Ureter (tissue), 1 donor: ENCODE data around the gene PRC1. TPM values are rescaled to one million over a fixed set of nuclear protein-coding genes. Genes with fewer than 3 reads are reported as not detected.
A peak's percentile ranks its signal among the peaks of the same experiment; 100 is the strongest.

Source experiments
- DNase-seq: peaks from one replicate; pipeline ENCODE4 v3.0.0-alpha.2; 2020; ENCODE audit warnings: low spot score
- total RNA-seq: library from RNA; stranded (reverse); gene quantifications from one replicate; pipeline ENCODE4 v1.2.4, GENCODE V29; 2023
- donor health status: DM: yes; HTN: yes; CAD: no.

PRC1 gene
- total RNA-seq, 1 donor from 2014 or later = 7.8 TPM

DNA sequence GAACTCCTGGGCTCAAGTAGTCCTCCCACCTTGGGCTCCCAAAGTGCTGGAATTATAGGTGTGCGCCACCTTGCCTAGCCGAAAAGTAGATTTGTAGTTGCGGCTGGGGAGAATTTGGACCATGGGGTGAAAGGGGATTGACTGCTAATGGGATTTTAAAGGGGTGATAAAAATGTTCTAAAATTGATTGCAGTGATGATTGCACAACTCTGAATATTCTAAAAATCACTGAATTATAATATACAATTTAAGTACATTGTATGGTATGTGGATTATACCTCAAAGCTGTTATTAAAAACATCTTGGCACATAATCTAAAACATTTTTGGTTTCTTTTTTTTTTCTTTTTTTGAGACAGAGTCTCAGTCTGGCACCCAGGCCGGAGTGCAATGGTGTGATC is 3.9 kb downstream of the PRC1 start:
- DNase-seq = no peak

DNA sequence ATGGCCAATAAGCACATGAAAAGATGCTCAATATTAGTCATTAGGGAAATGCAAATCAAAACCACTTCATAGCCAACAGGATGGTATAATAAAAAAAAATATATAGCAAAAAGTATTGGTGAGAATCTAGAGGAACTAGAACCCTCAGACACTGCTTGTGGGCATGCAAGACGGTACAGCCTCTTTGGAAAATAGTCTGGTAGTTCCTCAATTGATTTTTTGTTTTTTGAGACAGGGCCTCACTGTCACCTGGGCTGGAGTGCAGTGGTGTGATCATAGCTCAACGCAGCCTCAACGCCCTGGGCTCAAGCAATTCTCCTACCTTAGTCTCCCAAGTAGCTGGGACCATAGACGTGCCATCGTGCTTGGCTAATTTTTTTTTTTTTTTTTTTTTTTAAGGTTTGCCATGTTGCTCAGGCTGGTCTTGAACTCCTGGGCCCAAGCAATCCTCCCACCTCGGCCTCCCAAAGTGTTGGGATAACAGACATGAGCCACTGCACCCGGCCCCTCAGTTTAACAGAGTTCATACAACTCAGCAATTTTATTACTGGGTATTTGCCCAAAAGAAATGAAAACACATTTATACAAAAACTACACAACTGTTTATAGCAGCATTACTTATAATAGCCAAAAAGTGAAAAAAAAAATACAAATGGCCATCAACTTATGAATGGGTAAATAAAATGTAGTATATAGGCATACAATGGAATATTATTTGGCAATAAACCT is 5.1 kb downstream of the PRC1 start:
- no peak for DNase-seq

DNA sequence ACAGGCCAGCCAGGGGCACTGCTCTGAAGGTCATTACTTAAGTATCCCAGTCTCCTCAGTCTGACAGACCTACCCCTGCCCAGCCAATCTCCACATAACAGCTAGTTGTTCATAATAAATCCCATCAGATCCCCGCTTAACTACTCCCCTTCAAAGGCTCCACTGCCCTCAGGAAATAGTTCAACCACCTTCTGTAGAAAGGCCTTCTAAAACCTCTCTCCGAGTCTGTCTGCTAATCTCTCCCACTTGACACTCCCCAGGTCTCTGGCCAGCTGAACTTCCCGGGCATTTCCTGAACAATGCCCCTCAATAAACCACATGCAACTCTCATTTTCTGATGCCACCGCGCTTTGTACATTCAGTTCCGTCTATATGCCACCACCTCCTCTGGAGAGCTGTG is 6.0 kb downstream of the PRC1 start:
- no peak for DNase-seq

DNA sequence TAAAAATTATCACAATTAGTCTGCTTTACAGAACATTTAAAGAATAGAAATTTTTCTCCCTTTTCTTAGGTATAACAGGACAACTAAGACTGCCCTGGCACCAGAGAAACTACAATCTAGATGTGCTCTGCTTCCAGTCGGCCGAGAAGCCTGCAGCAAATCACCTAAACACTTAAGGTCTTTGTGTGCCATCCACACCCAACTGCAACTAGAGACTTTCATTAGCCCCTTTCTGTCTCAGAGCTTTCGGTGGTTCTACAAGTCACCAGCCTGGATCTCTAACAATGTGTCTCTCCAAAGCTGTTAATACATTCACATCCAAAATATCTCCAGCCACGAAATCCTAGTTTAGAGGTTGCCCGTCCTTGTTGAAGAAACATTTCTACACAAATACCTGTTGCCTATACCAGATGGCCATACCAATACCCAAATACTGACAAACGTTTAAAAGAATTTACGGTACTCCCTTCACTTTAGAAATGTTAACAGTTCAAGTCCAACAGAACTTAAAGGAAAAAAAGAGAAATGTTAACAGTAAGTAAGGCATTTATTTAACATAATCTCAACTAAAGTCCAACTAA is 6.7 kb downstream of the PRC1 start:
- DNase-seq = no peak

DNA sequence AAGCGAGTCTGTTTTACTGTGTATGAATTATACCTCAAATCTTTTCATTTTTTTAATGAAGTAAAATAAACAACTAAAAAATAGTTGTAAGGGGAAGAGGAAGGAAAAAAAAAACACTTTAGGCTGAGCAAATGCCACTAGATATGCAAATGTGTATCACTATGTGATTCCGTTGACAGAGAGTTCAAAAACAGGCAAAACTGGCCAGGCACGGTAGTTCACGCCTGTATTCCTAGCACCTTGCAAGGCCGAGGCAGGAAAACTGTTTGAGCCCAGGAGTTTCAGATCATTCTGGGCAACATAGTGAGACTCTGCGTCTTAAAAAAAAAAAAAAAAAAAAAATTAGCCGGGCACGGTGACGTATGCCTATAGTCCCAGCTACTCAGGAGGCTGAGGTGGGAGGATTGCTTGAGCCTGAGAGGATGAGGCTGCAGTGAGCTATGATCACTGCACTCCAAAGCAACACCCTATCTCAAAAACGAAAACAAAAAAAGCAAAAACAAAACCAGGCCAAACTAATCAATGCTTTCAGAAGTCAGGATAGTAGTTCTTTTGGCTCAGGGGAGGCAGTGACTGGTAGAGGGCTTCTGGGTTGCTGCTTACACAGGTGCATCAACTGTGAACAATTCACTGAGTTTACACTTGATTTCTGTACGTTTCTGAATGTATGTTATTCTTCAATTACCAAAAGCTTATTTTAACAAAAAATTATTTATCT is 7.4 kb downstream of the PRC1 start:
- DNase-seq = no peak

DNA sequence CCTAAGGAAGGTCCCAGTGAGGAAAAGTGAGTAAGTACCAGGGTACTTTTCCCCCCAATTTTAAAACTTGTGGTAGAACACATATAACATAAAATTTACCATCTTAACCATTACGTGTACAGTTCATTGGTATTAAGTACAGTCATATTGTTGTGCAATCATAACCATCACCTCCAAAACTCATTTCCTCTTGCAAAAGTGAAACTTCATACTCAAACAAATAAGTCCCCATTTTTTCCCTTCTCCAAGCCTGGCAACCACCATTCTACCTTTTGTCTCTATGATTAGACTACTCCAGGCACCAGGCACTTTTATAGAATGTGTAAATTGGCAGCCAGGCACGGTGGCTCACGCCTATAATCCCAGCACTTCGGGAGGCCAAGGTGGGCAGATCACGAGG is 12.2 kb downstream of the PRC1 start:
- DNase-seq = no peak

DNA sequence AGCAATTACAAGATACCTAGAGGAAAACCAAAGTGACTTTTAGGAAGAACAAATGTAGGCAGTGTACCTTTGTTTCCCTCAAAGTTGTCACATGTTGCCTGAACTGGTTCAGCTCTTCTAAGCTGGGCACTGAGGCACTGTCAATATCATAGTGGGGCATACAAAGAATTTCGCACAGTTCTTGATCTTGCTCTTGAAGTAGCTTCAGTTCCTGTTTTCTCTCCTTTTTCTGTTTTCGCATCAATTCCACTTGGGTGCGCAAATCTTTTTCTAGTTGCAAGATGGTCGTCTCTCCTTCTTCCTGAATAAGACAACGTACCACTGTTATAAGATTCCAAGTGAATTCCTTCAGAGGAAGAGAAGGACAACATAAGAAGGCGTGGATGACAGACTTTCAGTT is 12.7 kb downstream of the PRC1 start:
- no peak for DNase-seq

DNA sequence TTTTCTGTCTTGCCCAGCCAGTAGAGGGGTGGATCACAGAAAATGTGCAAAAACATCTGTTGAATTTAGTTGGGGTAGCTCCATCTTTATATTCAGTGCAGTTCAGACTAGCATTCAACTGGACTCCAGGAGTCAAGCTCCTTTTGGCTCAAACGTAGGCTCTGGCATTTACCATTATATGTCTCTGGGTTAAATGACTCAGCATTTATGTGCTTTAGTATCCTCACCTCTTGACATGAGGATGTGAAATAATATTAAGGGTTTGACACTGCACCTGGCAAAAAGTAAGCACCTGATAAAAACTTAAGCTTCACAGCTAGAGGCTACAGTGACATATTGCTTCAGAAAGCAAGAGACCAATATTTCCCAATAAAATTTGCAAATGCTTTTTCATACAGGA is 14.8 kb downstream of the PRC1 start:
- DNase-seq = no peak

DNA sequence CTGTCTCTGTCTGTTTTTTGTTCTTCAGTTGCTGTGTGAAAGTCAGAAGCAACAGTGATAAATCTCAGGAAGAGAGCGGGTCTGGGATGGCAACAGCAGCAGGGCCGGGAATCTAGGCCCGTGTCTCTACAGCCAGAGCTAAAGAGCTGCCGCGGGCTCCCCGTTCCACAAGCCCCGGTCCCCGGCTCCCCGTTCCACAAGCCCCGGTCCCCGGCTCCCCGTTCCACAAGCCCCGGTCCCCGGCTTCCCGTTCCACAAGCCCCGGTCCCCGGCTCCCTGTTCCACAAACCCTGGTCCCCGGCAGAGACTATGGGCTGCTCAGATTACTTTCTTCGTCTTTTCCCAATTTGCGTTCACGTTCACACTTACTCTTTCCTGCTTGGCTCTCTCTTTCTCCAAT is 20.1 kb downstream of the PRC1 start:
- DNase-seq = no peak

DNA sequence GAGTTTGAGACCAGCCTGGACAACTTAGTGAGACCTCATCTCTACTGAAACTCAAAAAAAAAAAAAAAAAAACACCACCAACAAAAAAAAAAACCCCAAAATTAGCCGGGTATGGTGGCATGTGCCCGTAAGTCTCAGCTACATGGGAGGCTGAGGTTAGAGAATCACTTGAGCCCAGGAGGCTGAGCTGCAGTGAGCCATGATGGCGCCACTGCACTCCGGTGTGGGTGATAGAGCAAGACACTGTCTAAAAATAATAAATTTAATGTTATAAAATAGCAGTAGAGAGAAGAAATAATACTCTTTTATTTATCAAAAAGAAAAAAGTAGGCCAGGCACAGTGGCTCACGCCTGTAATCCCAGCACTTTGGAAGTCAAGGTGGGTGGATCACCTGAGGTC is 22.2 kb downstream of the PRC1 start:
- DNase-seq = no peak

DNA sequence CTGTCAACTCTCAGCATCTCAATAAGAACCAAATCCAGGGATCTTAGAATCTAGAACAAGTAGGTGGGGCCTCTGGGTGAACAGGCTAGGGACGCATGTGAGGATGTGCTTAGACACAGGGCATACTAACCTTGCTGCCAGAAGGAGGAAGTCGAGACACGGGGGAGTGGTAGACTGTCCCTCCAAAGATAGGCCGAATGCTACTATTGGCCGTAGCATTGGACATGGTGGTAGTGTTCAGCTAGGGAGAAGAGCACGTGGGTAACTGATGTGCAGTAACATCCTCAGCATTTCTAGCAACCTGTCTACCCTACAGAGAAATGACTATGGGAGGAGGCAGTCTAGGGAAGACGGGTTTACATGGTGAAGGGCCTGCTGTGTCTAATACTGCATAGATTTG is 24.1 kb downstream of the PRC1 start:
- no peak for DNase-seq

DNA sequence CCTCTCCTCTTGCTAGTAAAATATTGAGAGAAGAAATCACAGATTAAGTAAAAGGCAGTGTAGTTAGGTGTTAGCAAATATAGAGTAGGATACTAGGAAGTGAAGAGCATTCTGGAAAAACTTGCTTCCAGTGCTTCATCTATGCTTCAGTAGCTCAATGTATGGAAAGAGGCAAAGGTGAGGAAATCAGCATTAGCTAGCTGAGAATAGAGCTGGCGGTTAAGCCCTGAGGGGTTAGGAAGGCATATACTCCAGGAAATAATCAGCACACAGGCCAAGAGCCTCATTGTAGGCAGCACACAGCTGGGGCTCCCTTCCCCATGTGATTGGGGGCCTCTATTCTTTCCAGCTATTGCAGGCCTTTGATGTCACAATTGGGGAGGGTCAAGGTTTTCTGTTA is 25.9 kb downstream of the PRC1 start:
- no peak for DNase-seq

DNA sequence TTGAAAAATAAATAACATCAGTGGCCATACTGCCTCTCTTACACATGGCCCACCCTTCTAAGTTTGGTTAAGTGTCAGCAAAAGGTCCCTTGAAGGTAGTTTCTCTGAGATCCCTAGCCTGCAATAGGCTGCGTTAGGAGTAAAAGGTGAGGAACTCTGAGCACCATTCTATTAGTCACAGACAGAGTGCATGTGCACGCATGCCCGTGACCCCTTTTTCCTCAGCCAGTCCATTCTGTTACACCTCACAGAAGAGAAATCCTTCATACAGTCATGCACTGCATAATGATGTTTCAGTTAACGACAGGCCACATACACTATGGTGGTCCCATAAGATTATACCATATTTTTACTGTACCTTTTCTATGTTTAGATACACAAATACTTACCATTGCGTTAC is 27.1 kb downstream of the PRC1 start:
- DNase-seq = no peak

DNA sequence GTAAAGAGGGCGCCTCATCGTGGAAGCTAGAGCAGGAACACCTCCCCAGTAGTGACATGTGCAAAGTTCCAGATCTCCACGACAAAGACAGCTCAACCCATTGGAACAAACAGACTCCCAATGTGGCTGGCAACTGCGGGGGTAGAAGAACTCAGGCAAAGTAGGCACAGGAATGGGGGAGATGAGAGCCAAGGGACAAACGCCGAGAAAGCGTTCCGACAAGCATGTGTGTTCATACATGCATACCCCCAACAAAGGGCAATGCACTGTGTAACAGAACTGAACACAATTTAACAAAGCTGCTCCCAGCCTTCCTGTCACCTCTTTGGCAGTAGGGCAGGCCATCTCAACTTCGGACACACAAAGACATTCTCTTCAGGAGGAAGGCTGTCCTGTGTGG is 28.1 kb downstream of the PRC1 start:
- no peak for DNase-seq

DNA sequence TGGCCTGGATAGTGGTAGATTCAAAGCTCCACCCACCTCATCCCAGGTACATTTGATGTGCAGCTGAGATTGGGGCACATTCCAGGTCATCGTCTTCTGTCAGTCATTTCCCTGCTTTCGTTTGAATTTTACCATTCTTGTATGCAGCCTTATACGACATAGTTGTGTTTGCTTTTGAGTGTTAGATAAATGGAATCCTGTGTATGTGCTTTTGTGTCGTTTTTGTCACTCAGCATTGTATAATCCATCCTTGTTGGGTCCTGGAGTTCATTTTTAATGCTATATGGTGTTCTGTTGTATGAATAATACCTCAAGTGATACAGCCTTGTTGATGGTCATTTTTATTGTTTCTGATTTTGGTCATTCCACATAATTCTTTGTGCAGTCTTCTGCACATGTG is 32.3 kb downstream of the PRC1 start:
- no peak for DNase-seq

DNA sequence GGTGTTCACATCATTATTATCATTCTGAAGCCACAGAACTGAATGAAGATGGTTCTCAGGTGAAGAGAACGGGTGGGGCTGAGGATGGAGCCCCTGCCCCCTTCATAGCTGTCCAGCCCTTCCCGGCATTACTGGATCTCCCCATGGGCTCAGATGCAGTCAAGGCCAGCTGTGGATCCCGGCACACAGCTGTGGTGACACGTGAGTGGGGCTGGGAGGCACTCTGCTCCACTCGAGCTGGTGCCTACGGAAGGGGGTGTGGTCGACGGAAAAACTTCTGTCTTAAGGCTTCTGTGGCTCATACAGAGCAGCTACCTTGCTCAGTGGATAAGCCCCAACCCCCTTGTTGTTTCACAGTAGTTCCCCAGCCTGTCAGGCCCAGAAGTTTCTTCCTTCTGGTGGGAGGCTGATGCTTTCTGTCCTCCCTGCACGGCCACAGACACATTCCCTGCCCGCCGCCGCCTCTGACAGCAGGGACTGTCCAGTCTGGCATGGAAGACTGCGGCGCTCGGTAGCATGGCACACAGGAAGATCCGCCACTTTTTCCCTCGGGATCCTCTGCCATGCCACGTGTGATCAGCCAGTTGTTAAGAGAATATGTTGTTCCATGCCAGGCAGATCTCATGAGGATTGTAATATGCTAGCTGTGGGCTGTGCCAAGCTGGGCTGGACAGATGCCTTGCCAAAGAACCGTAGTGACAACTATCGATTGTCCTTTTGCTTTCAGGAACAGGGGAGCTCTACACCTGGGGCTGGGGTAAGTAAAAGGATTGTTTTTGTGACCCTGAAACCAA is 33.8 kb downstream of the PRC1 start:
- DNase-seq = no peak

DNA sequence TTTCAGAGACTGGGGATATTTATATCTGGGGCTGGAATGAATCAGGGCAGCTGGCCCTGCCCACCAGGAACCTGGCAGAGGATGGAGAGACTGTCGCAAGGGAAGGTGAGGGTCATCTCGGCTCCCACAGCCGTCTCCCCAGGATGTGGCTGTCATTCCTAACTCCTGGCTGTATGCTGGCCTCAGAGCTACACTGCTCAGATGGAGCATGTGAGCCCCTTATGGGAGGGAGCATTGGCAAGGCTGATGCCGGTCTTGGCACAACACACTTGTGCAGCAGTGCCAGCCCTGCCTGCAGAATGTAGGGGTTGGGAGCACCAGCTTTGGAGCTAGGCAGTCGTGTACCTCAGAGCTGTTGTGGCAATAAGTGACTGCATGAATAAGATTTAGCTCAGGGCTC is 34.4 kb downstream of the PRC1 start:
- DNase-seq = peak; percentile 50

DNA sequence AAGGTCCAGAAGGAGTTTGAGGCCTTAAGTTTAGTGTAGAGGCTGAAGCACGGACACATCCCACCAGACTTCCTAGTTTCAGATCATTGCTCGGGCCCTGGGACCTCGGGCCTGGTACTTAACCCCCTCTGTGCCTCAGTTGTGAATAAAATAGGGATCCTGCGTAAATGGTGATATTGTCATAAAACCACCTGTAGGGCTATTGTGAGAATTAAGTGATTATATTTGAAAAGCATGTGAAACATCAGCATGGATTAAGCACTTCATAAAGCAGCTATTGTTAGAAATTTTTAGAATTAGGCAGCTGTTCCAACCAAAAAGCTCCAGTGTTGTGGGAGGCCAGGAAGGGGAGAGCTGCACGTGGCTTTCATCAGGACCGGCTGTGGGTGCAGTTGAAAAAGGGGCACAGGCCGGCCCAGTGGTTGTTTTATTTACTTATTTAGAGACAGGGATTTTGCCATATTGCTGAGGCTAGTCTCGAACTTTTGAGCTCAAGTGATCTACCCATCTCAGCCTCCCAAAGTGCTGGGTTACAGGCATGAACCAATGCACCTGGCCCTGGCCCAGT is 35.2 kb downstream of the PRC1 start:
- DNase-seq = no peak

DNA sequence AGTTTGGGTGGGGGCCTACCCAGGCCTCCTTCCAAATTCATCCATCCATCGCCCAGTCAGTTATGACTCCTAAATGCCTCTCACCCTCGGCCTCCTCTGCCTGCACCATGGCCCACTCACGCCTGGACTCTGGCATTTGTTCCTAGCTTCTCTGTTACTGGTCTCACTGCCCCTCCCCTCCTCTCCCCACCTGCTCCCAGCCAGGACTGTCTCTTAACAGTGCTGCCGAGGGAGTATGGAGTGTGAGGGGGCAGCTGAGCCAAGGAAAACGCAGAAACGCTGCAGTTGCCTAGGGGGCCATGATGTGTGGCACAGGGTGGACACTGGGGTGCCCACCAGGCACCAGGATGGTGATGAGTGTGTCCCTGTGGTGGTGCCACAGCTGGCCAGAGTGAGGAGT is 36.5 kb downstream of the PRC1 start:
- no peak for DNase-seq

DNA sequence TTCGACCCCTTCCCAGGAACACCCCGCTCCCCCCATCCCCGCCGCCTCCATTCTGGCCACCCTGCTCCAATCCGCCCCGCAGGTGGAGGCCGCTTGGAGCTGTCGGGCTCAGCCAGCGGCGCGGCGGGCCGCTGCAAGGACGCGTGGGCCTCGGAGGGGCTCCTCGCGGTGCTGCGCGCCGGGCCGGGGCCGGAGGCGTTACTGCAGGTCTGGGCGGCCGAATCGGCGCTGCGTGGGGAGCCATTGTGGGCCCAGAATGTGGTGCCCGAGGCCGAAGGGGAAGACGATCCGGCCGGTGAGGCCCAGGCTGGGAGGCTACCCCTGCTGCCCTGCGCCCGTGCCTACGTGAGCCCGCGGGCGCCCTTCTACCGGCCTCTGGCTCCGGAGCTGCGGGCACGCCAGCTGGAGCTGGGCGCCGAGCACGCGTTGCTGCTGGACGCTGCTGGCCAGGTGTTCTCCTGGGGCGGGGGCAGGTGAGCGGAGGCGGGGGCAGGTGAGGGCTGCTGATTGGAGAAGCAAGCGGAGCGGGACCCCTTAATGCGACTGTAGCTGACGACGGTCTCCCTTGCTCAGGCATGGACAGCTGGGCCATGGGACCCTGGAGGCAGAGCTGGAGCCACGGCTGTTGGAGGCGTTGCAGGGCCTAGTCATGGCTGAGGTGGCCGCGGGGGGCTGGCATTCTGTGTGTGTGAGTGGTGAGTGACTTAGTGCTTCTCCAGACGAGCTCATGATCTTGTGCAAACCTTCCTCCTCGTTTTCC is 37.1 kb downstream of the PRC1 start:
- no peak for DNase-seq

DNA sequence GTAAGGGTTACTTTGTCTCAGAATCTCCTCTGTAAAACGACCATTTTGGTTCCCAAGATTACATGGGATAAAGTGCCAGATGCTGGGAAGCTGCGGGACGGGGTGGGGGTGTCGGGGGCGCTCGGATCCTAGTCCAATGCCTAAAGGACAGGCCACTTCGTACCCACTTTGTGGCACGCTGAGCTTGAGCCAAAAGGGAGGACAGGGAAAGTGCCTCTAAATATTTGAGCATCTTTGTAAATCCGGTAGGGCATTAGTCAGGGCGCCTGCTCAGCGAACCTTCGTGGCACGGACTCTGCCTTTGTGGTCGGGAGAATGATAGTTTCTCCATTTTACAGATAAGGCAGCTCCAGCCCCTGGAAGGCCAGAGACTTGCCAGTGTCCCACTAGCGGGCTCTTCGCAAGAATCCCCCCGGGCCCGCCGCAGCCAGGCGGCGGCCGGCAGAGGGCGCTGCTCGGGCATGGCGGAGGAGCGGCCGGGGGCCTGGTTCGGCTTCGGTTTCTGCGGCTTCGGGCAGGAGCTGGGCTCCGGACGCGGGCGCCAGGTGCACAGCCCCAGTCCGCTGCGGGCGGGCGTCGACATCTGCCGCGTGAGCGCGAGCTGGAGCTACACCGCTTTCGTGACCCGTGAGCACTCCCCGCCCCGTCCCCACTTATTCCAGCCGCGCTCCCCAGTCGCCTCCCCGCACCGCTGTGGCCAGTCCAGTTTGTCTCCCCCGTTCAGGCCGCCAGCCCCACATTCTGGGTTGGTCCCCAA is 37.9 kb downstream of the PRC1 start:
- DNase-seq = peak; percentile 76
